ENCODE measurements around the gene KCNN3. TPM values are rescaled to one million over a fixed set of nuclear protein-coding genes. Genes with fewer than 3 reads are reported as not detected.

The KCNN3 gene
- total RNA-seq, 5 donors from 2014 or later (not counting 1 experiment from before 2014, with no cell fraction given) = 0.03 to 0.23 (median 0.18) TPM

- Histone ChIP-seq H3K4me1 (ENCODE audit: control insufficient read depth in 1 of 2, extremely low read depth in 1 of 2, insufficient read depth in 2 of 2, low read length in 2 of 2) (peaks cover 3 to 16% of the 10 kb centered on the region in 2 experiments), H3K4me3 (ENCODE audit: control insufficient read depth in 1 of 2, extremely low read depth in 1 of 2, low read length in 1 of 2) (no peak overlapping the region), H3K9me3 (no peaks in the 10 kb centered on the region), H3K27ac (ENCODE audit: low read length) (no peak overlapping the region), H3K36me3 (ENCODE audit: control insufficient read depth in 2 of 2, extremely low read depth in 1 of 2, insufficient read depth in 1 of 2, low read length in 1 of 2) (no peaks in the 10 kb centered on the region), H3K27me3 (replicated peaks in 1 of 2; ENCODE audit: control insufficient read depth in 2 of 2, extremely low read depth in 1 of 2, insufficient read depth in 2 of 2, low read length in 1 of 2) (peaks cover 2 to 78% of the 10 kb centered on the region in 2 experiments)
- Mint-ChIP-seq H3K9me3 (no peaks in the 10 kb centered on the region), H3K4me1 (peaks cover 22 to 35% (median 26%) of the 10 kb centered on the region in 3 donors), H3K27me3 (peaks cover 38 to 51% of the 10 kb centered on the region in 2 donors), H3K36me3 (no peaks in the 10 kb centered on the region), H3K27ac (no peak overlapping the region), H3K4me3 (no peak overlapping the region)
- no peak for ATAC-seq (replicated peaks in 1 of 4)
- no peak for DNase-seq
- ChIA-PET CTCF (no interaction called here), POLR2A (no interaction called here)
- WGBS (ENCODE audit: insufficient coverage) = 54% methylated on average over 12 of the region's 25 CpGs
Measured at GRCh38 chr1:154867064-154867825, 2.8 kb downstream of the KCNN3 start.

GRCh38 chr1:154866257-154867063, 3.6 kb downstream of the KCNN3 start:
- Histone ChIP-seq H3K27me3 (replicated peaks in 1 of 2; ENCODE audit: control insufficient read depth in 2 of 2, extremely low read depth in 1 of 2, insufficient read depth in 2 of 2, low read length in 1 of 2) (peaks cover 2 to 75% of the 10 kb centered on the region in 2 experiments), H3K27ac (ENCODE audit: low read length) (no peak overlapping the region), H3K9me3 (no peaks in the 10 kb centered on the region), H3K36me3 (ENCODE audit: control insufficient read depth in 2 of 2, extremely low read depth in 1 of 2, insufficient read depth in 1 of 2, low read length in 1 of 2) (no peaks in the 10 kb centered on the region), H3K4me1 (ENCODE audit: control insufficient read depth in 1 of 2, extremely low read depth in 1 of 2, insufficient read depth in 2 of 2, low read length in 2 of 2) (peaks cover 3 to 16% of the 10 kb centered on the region in 2 experiments), H3K4me3 (ENCODE audit: control insufficient read depth in 1 of 2, extremely low read depth in 1 of 2, low read length in 1 of 2) (no peak overlapping the region)
- Mint-ChIP-seq H3K27ac (no peak overlapping the region), H3K27me3 (peaks cover 33 to 50% of the 10 kb centered on the region in 2 donors), H3K4me3 (no peak overlapping the region), H3K9me3 (no peaks in the 10 kb centered on the region), H3K4me1 (peaks cover 19 to 34% (median 23%) of the 10 kb centered on the region in 3 donors), H3K36me3 (no peaks in the 10 kb centered on the region)
- 92% methylated on average over 11 of the region's 14 CpGs for WGBS (ENCODE audit: insufficient coverage)
- ATAC-seq (replicated peaks in 1 of 4) (no peak), DNase-seq (no peak)
- POLR2A ChIA-PET = no interaction called here
- CTCF ChIA-PET = no interaction called here

- DNase-seq (no peak), ATAC-seq (replicated peaks in 1 of 4) (no peak)
- no peak overlapping the region for H3K4me3 Mint-ChIP-seq
- H3K9me3 Mint-ChIP-seq = no peaks in the 10 kb centered on the region
- peaks cover 15 to 32% (median 16%) of the 10 kb centered on the region in 3 donors for H3K4me1 Mint-ChIP-seq
- H3K27me3 Mint-ChIP-seq = peaks cover 30 to 50% of the 10 kb centered on the region in 2 donors
- Histone ChIP-seq H3K36me3 (ENCODE audit: control insufficient read depth in 2 of 2, extremely low read depth in 1 of 2, insufficient read depth in 1 of 2, low read length in 1 of 2) (no peaks in the 10 kb centered on the region), H3K4me3 (ENCODE audit: control insufficient read depth in 1 of 2, extremely low read depth in 1 of 2, low read length in 1 of 2) (no peak overlapping the region), H3K27ac (ENCODE audit: low read length) (no peak overlapping the region), H3K9me3 (no peaks in the 10 kb centered on the region), H3K4me1 (ENCODE audit: control insufficient read depth in 1 of 2, extremely low read depth in 1 of 2, insufficient read depth in 2 of 2, low read length in 2 of 2) (peaks cover 3 to 16% of the 10 kb centered on the region in 2 experiments), H3K27me3 (replicated peaks in 1 of 2; ENCODE audit: control insufficient read depth in 2 of 2, extremely low read depth in 1 of 2, insufficient read depth in 2 of 2, low read length in 1 of 2) (peaks cover 0 to 75% of the 10 kb centered on the region in 2 experiments)
- no peaks in the 10 kb centered on the region for H3K36me3 Mint-ChIP-seq
- CTCF ChIA-PET = no interaction called here
- POLR2A ChIA-PET = no interaction called here
- no peak overlapping the region for H3K27ac Mint-ChIP-seq
- 56% methylated on average over 5 of the region's 5 CpGs for WGBS (ENCODE audit: insufficient coverage)
Measured at GRCh38 chr1:154865442-154866256, 4.4 kb downstream of the KCNN3 start.

- Histone ChIP-seq H3K27me3 (replicated peaks in 1 of 2; ENCODE audit: control insufficient read depth in 2 of 2, extremely low read depth in 1 of 2, insufficient read depth in 2 of 2, low read length in 1 of 2) (peaks cover 0 to 73% of the 10 kb centered on the region in 2 experiments), H3K27ac (ENCODE audit: low read length) (no peak overlapping the region), H3K4me3 (ENCODE audit: control insufficient read depth in 1 of 2, extremely low read depth in 1 of 2, low read length in 1 of 2) (no peak overlapping the region), H3K36me3 (ENCODE audit: control insufficient read depth in 2 of 2, extremely low read depth in 1 of 2, insufficient read depth in 1 of 2, low read length in 1 of 2) (no peaks in the 10 kb centered on the region), H3K9me3 (no peaks in the 10 kb centered on the region), H3K4me1 (ENCODE audit: control insufficient read depth in 1 of 2, extremely low read depth in 1 of 2, insufficient read depth in 2 of 2, low read length in 2 of 2) (peaks cover 0 to 4% of the 10 kb centered on the region in 2 experiments)
- WGBS (ENCODE audit: insufficient coverage) = 84% methylated on average over 5 of the region's 8 CpGs
- Mint-ChIP-seq H3K4me1 (peaks cover 8 to 27% (median 8%) of the 10 kb centered on the region in 3 donors), H3K27ac (no peak overlapping the region), H3K36me3 (no peaks in the 10 kb centered on the region), H3K4me3 (no peak overlapping the region), H3K27me3 (peaks cover 21 to 44% of the 10 kb centered on the region in 2 donors), H3K9me3 (no peaks in the 10 kb centered on the region)
- no peak for DNase-seq
- CTCF ChIA-PET = interaction anchor here in 1 of 2 donors (0.5 kb wide), 1 partner anchor 91 kb away, joined by 3 read pairs; no protein-coding TSS in a partner anchor
- no peak for ATAC-seq (replicated peaks in 1 of 4)
- POLR2A ChIA-PET = no interaction called here
Measured at GRCh38 chr1:154864189-154864975, 5.7 kb downstream of the KCNN3 start.

- Histone ChIP-seq H3K36me3 (ENCODE audit: control insufficient read depth in 2 of 2, extremely low read depth in 1 of 2, insufficient read depth in 1 of 2, low read length in 1 of 2) (no peaks in the 10 kb centered on the region), H3K27ac (ENCODE audit: low read length) (no peak overlapping the region), H3K9me3 (no peaks in the 10 kb centered on the region), H3K4me3 (ENCODE audit: control insufficient read depth in 1 of 2, extremely low read depth in 1 of 2, low read length in 1 of 2) (no peak overlapping the region), H3K4me1 (ENCODE audit: control insufficient read depth in 1 of 2, extremely low read depth in 1 of 2, insufficient read depth in 2 of 2, low read length in 2 of 2) (no peaks in the 10 kb centered on the region), H3K27me3 (replicated peaks in 1 of 2; ENCODE audit: control insufficient read depth in 2 of 2, extremely low read depth in 1 of 2, insufficient read depth in 2 of 2, low read length in 1 of 2) (peaks cover 0 to 73% of the 10 kb centered on the region in 2 experiments)
- CTCF ChIA-PET = interaction anchor here in 1 of 2 donors (0.5 kb wide), 1 partner anchor 90 kb away, joined by 3 read pairs; no protein-coding TSS in a partner anchor
- Mint-ChIP-seq H3K36me3 (no peaks in the 10 kb centered on the region), H3K4me3 (no peak overlapping the region), H3K4me1 (peaks cover 0 to 18% (median 1%) of the 10 kb centered on the region in 3 donors), H3K27ac (no peak overlapping the region), H3K27me3 (peaks cover 13 to 36% of the 10 kb centered on the region in 2 donors), H3K9me3 (no peaks in the 10 kb centered on the region)
- peak in 10 of 35 experiments; percentile 6 to 47 (median 16) for DNase-seq
- ATAC-seq (replicated peaks in 1 of 4) = peak in 2 of 4 experiments; percentile 45 to 50
- POLR2A ChIA-PET = no interaction called here
- WGBS (ENCODE audit: insufficient coverage) = 71% methylated on average over 9 of the region's 16 CpGs
Measured at GRCh38 chr1:154863315-154864174, 6.5 kb downstream of the KCNN3 start.
